Measurements from ENCODE around the gene SNRK. TPM values are rescaled to one million over a fixed set of nuclear protein-coding genes. Genes with fewer than 3 reads are reported as not detected.

SNRK gene
- total RNA-seq, 2 experiments from 2014 or later, result 215 to 217 TPM

DNA sequence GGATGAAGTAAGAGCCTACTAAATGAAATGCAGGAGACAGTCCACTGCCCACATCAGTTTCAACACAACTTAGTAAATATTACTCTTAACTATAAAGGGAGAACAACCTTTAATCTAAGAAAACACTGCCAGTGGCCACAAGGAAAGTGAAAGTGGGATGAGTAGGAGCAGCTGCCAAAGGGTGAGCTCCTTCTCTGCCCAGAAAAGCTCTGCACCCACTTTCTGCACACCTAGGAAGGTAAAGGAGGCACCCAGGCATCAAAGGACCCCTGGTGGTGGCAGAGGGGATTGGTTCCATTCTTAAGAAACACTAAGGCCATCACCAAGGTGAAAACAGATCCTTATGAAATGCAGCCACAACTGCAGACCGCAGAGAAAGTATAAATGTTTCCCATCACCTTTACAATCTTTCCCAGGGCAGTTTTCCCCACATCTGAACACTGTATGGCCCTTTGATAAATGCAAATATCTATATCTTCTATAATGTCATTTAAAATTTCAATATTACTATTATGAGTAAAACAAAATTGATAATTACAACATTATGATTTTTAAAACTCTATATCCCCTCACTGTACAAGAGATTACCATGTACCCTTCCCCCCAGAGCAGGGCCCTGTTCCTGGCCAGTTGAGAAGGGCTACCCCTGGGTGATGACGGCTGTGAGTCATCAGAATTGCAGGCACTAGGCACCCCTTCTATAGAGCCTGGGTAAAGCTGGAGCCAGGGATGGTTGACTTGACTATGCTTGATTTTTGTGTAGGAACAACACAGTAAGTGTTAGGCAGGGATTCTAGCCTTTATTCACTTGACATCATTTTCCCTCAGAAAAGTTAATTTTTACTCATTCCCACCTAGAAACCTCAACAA is 92.0 kb downstream of the SNRK start:
- intact Hi-C loops (cut with DNase I, micrococcal nuclease), result loop anchor here (1.0 to 5.0 kb wide), 8 partner anchors 91 to 417 kb away; partner anchors contain the start of gene SNRK (in 2 of the 2)
- no peaks in the 10 kb centered on the region for H3K27me3 Mint-ChIP-seq
- peak; percentile 86 for TF ChIP-seq CTCF (IDR thresholded peaks at IDR 0.05)
- H3K9me3 Mint-ChIP-seq, result no peaks in the 10 kb centered on the region
- Histone ChIP-seq H3K27ac (ENCODE audit: low read depth in 1 of 2, low read length in 2 of 2) (no peak overlapping the region), H3K27me3 (ENCODE audit: control insufficient read depth in 1 of 2, insufficient read depth in 2 of 2, low read length in 2 of 2) (no peaks in the 10 kb centered on the region), H3K4me3 (ENCODE audit: low read length) (no peak overlapping the region), H3K36me3 (ENCODE audit: insufficient read depth, low read length) (no peaks in the 10 kb centered on the region), H3K9me3 (ENCODE audit: control insufficient read depth in 1 of 2, insufficient read depth in 1 of 2, low read length in 2 of 2) (no peaks in the 10 kb centered on the region), H3K4me1 (ENCODE audit: insufficient read depth, low read length) (peaks cover 16% of the 10 kb centered on the region)
- peak overlapping the region; percentile 50 for H3K27ac Mint-ChIP-seq
- DNase-seq, result peak; percentile 62 to 86 (median 68)
- CTCF ChIA-PET, result interaction anchor here (0.6 to 2.6 kb wide), 22 partner anchors 10 to 316 kb away, joined by 3 to 11 read pairs (median 4); no protein-coding TSS in a partner anchor
- no peak overlapping the region for H3K4me3 Mint-ChIP-seq
- peak; percentile 99 for ATAC-seq (ENCODE audit: poor library complexity)
- POLR2A ChIA-PET, result interaction anchor here (0.9 to 2.4 kb wide), 7 partner anchors 11 to 216 kb away, joined by 3 to 14 read pairs (median 5); no protein-coding TSS in a partner anchor
- H3K4me1 Mint-ChIP-seq (ENCODE audit: low read depth), result peaks cover 17% of the 10 kb centered on the region
- H3K36me3 Mint-ChIP-seq (ENCODE audit: low read depth), result no peaks in the 10 kb centered on the region

GRCh38 chr3:43379343-43379742 is 93.0 kb downstream of the SNRK start:
- Mint-ChIP-seq H3K27me3 (no peaks in the 10 kb centered on the region), H3K4me3 (no peak overlapping the region), H3K9me3 (no peaks in the 10 kb centered on the region), H3K36me3 (ENCODE audit: low read depth) (no peaks in the 10 kb centered on the region), H3K4me1 (ENCODE audit: low read depth) (peaks cover 18% of the 10 kb centered on the region), H3K27ac (no peak overlapping the region)
- H3K36me3 ChIP-seq (ENCODE audit: insufficient read depth, low read length), result no peaks in the 10 kb centered on the region
- POLR2A ChIA-PET, result interaction anchor here (0.9 to 1.7 kb wide), 2 partner anchors 10 to 157 kb away, joined by 3 to 13 read pairs; no protein-coding TSS in a partner anchor
- CTCF ChIA-PET, result interaction anchor here (1.0 to 2.6 kb wide), 2 partner anchors 9 to 124 kb away, joined by 4 to 6 read pairs; no protein-coding TSS in a partner anchor
- H3K27me3 ChIP-seq (ENCODE audit: control insufficient read depth in 1 of 2, insufficient read depth in 2 of 2, low read length in 2 of 2), result no peaks in the 10 kb centered on the region
- TF ChIP-seq CTCF (IDR thresholded peaks at IDR 0.05), result no peak
- no peak for DNase-seq
- peaks cover 16% of the 10 kb centered on the region for H3K4me1 ChIP-seq (ENCODE audit: insufficient read depth, low read length)
- no peak overlapping the region for H3K27ac ChIP-seq (ENCODE audit: low read depth in 1 of 2, low read length in 2 of 2)
- intact Hi-C loops (cut with DNase I, micrococcal nuclease), result loop anchor here (1.0 to 5.0 kb wide), 5 partner anchors 92 to 417 kb away; partner anchors contain the start of gene SNRK (in 2 of the 2)
- no peak overlapping the region for H3K4me3 ChIP-seq (ENCODE audit: low read length)
- ATAC-seq (ENCODE audit: poor library complexity), result no peak
- H3K9me3 ChIP-seq (ENCODE audit: control insufficient read depth in 1 of 2, insufficient read depth in 1 of 2, low read length in 2 of 2), result no peaks in the 10 kb centered on the region

- H3K27me3 ChIP-seq (ENCODE audit: control insufficient read depth in 1 of 2, insufficient read depth in 2 of 2, low read length in 2 of 2), result no peaks in the 10 kb centered on the region
- POLR2A ChIA-PET, result interaction anchor here (1.5 to 3.1 kb wide), 6 partner anchors 16 to 225 kb away, joined by 5 to 38 read pairs (median 10); no protein-coding TSS in a partner anchor
- no peaks in the 10 kb centered on the region for H3K36me3 ChIP-seq (ENCODE audit: insufficient read depth, low read length)
- no peak overlapping the region for H3K4me3 Mint-ChIP-seq
- H3K27ac ChIP-seq (ENCODE audit: low read depth in 1 of 2, low read length in 2 of 2), result no peak overlapping the region
- peaks cover 73% of the 10 kb centered on the region for H3K4me1 Mint-ChIP-seq (ENCODE audit: low read depth)
- peak overlapping the region; percentile 88 for H3K27ac Mint-ChIP-seq
- no peaks in the 10 kb centered on the region for H3K36me3 Mint-ChIP-seq (ENCODE audit: low read depth)
- TF ChIP-seq CTCF (IDR thresholded peaks at IDR 0.05), result no peak
- CTCF ChIA-PET, result interaction anchor here (1.7 to 2.1 kb wide), 2 partner anchors 9 to 115 kb away, joined by 6 to 7 read pairs; no protein-coding TSS in a partner anchor
- DNase-seq, result no peak
- no peaks in the 10 kb centered on the region for H3K27me3 Mint-ChIP-seq
- peaks cover 6% of the 10 kb centered on the region for H3K9me3 Mint-ChIP-seq
- H3K4me1 ChIP-seq (ENCODE audit: insufficient read depth, low read length), result peaks cover 58% of the 10 kb centered on the region
- no peaks in the 10 kb centered on the region for H3K9me3 ChIP-seq (ENCODE audit: control insufficient read depth in 1 of 2, insufficient read depth in 1 of 2, low read length in 2 of 2)
- ATAC-seq (ENCODE audit: poor library complexity), result no peak
- H3K4me3 ChIP-seq (ENCODE audit: low read length), result no peak overlapping the region
- intact Hi-C loops (cut with DNase I, micrococcal nuclease), result loop anchor here (2.0 to 10.0 kb wide), 4 partner anchors 41 to 373 kb away; no protein-coding TSS in a partner anchor
Observed at GRCh38 chr3:43388175-43388574, 101.8 kb downstream of the SNRK start.

Data from CD4-positive, alpha-beta T cell (primary cell).